NCI-H774 (cell line): Measurements from ENCODE around the gene MTHFD2.
"Not testable (repeated sequence)": the region's sequence is repeated elsewhere in the genome, so short reads cannot be mapped to it uniquely, and the experiment has no call there.

Experiments used
- DNase-seq: peaks from one replicate; lab custom pipeline; 2025; lab: John Stamatoyannopoulos, UW

The MTHFD2 gene

GRCh38 chr2:74198461-74199274, at the start of gene MTHFD2:
Gene MTHFD2, plus strand, starts transcription at chr2:74198615. Its CDS starts 27 bp downstream, at chr2:74198642.
- peak; percentile 96 for DNase-seq

GRCh38 chr2:74149247-74149525, 49.2 kb upstream of the MTHFD2 start:
- no peak for DNase-seq

GRCh38 chr2:74149570-74150319, 48.7 kb upstream of the MTHFD2 start:
- DNase-seq: no peak

- no peak for DNase-seq
Measured at GRCh38 chr2:74152954-74153353, 45.5 kb upstream of the MTHFD2 start.

- DNase-seq: no peak
Measured at GRCh38 chr2:74155830-74156229, 42.6 kb upstream of the MTHFD2 start.

GRCh38 chr2:74162951-74163350, 35.5 kb upstream of the MTHFD2 start:
- DNase-seq: no peak

- DNase-seq: no peak
Measured at GRCh38 chr2:74164761-74165160, 33.7 kb upstream of the MTHFD2 start.

- DNase-seq: no peak
Measured at GRCh38 chr2:74168739-74169138, 29.7 kb upstream of the MTHFD2 start.

GRCh38 chr2:74174909-74175308, 23.5 kb upstream of the MTHFD2 start:
- no peak for DNase-seq

GRCh38 chr2:74177696-74178095, 20.7 kb upstream of the MTHFD2 start:
- no peak for DNase-seq

GRCh38 chr2:74178211-74179062, 20.0 kb upstream of the MTHFD2 start, which contains the start of gene MOB1A:
Gene MOB1A, minus strand, starts transcription at chr2:74178879. Its CDS starts 205 bp downstream, at chr2:74178674.
- DNase-seq: peak; percentile 98

- no peak for DNase-seq
Measured at GRCh38 chr2:74179063-74179865, 19.2 kb upstream of the MTHFD2 start.

GRCh38 chr2:74181739-74182138, 16.7 kb upstream of the MTHFD2 start:
- DNase-seq: no peak

GRCh38 chr2:74183878-74184277, 14.5 kb upstream of the MTHFD2 start:
- DNase-seq: no peak

GRCh38 chr2:74186038-74186437, 12.4 kb upstream of the MTHFD2 start:
- no peak for DNase-seq

- not testable (repeated sequence) for DNase-seq
Measured at GRCh38 chr2:74186706-74187105, 11.7 kb upstream of the MTHFD2 start.

GRCh38 chr2:74188018-74188601, 10.3 kb upstream of the MTHFD2 start:
- no peak for DNase-seq

GRCh38 chr2:74188696-74189095, 9.7 kb upstream of the MTHFD2 start:
- no peak for DNase-seq

- DNase-seq: peak; percentile 37
Measured at GRCh38 chr2:74191596-74192380, 6.6 kb upstream of the MTHFD2 start.

- DNase-seq: no peak
Measured at GRCh38 chr2:74194799-74195198, 3.6 kb upstream of the MTHFD2 start.
